ENCODE measurements around the gene DTNB.

DTNB gene

GRCh38 chr2:25375989-25376545 is 297.3 kb downstream of the DTNB start:
- TF ChIP-seq CTCF (IDR thresholded peaks at IDR 0.05; ENCODE audit: control insufficient read depth, insufficient read depth, low read depth, low read length, missing control alignments), result no peak
- no peak for DNase-seq (ENCODE audit: low read depth)
- no peak overlapping the region for H3K4me3 ChIP-seq (ENCODE audit: control insufficient read depth, low read depth, low read length)

GRCh38 chr2:25375371-25375988 is 297.9 kb downstream of the DTNB start:
- DNase-seq (ENCODE audit: low read depth), result no peak
- no peak overlapping the region for H3K4me3 ChIP-seq (ENCODE audit: control insufficient read depth, low read depth, low read length)
- no peak for TF ChIP-seq CTCF (IDR thresholded peaks at IDR 0.05; ENCODE audit: control insufficient read depth, insufficient read depth, low read depth, low read length, missing control alignments)

GRCh38 chr2:25374827-25375226 is 298.6 kb downstream of the DTNB start:
- no peak for TF ChIP-seq CTCF (IDR thresholded peaks at IDR 0.05; ENCODE audit: control insufficient read depth, insufficient read depth, low read depth, low read length, missing control alignments)
- H3K4me3 ChIP-seq (ENCODE audit: control insufficient read depth, low read depth, low read length), result no peak overlapping the region
- DNase-seq (ENCODE audit: low read depth), result no peak

- no peak overlapping the region for H3K4me3 ChIP-seq (ENCODE audit: control insufficient read depth, low read depth, low read length)
- TF ChIP-seq CTCF (IDR thresholded peaks at IDR 0.05; ENCODE audit: control insufficient read depth, insufficient read depth, low read depth, low read length, missing control alignments), result no peak
- no peak for DNase-seq (ENCODE audit: low read depth)
Observed at GRCh38 chr2:25374411-25374810, 299.0 kb downstream of the DTNB start.

- DNase-seq (ENCODE audit: low read depth), result no peak
- H3K4me3 ChIP-seq (ENCODE audit: control insufficient read depth, low read depth, low read length), result no peak overlapping the region
- TF ChIP-seq CTCF (IDR thresholded peaks at IDR 0.05; ENCODE audit: control insufficient read depth, insufficient read depth, low read depth, low read length, missing control alignments), result no peak
Observed at GRCh38 chr2:25373269-25373981, 300.0 kb downstream of the DTNB start.

GRCh38 chr2:25372405-25373268 is 300.7 kb downstream of the DTNB start:
- TF ChIP-seq CTCF (IDR thresholded peaks at IDR 0.05; ENCODE audit: control insufficient read depth, insufficient read depth, low read depth, low read length, missing control alignments), result no peak
- DNase-seq (ENCODE audit: low read depth), result no peak
- no peak overlapping the region for H3K4me3 ChIP-seq (ENCODE audit: control insufficient read depth, low read depth, low read length)
